PC-3 (cell line): ENCODE measurements around the gene OTUD1. TPM values are rescaled to one million over a fixed set of nuclear protein-coding genes. Genes with fewer than 3 reads are reported as not detected.

Experiments used
- ATAC-seq: fragments of 200-7000 bp; cut with Tn5 transposase; 2 replicates; pipeline ENCODE4 v1.9.1; 2020; ENCODE audit warnings: mild to moderate bottlenecking, moderate library complexity
- BruUV-seq: library from RNA; stranded (reverse); fragments of 400-500 nt; replicated peaks from 2 replicates; lab custom pipeline; 2021; lab: Mats Ljungman, UMichigan
- CTCF ChIA-PET: fragments of 300-600 bp; sonication (Branson Sonifier 250); formaldehyde crosslinking; loops from one replicate; lab custom pipeline; 2022; ENCODE audit warnings: antibody characterized with exemption; lab: Charles Lee
- POLR2A ChIA-PET: fragments of 300-600 bp; sonication (Branson Sonifier 250); formaldehyde crosslinking; loops from one replicate; lab custom pipeline; 2022; ENCODE audit warnings: antibody characterized with exemption; ENCODE audit not compliant: unreplicated experiment; lab: Charles Lee
- DNase-seq: peaks from one replicate; pipeline ENCODE4 v3.0.0-alpha.2; 2015
- H2AFZ ChIP-seq: fragments of 300-600 bp; sonication (generic); 2 replicates; pipeline ENCODE4 v1.6.0; 2016; ENCODE audit warnings: antibody characterized with exemption, low read length
- H3F3A ChIP-seq: fragments of 300-600 bp; sonication (generic); one replicate; pipeline ENCODE4 v1.6.0; 2017; ENCODE audit warnings: antibody characterized with exemption, low read length, control low read depth, mild to moderate bottlenecking; ENCODE audit not compliant: unreplicated experiment
- H3K27ac ChIP-seq: fragments of 300-600 bp; sonication (generic); 2 replicates; pipeline ENCODE4 v1.5.1; 2016; ENCODE audit warnings: mild to moderate bottlenecking, low read length
- H3K27me3 ChIP-seq: fragments of 300-600 bp; sonication (generic); 2 replicates; pipeline ENCODE4 v1.6.1; 2016; ENCODE audit warnings: low read length, mixed read lengths
- H3K36me3 ChIP-seq: fragments of 300-600 bp; sonication (generic); 2 replicates; pipeline ENCODE4 v1.6.1; 2016; ENCODE audit warnings: low read depth, mixed run types, low read length, mixed read lengths
- H3K4me1 ChIP-seq: fragments of 300-600 bp; sonication (generic); 2 replicates; pipeline ENCODE4 v1.5.1; 2016; ENCODE audit warnings: low read length; ENCODE audit not compliant: insufficient read depth
- H3K4me2 ChIP-seq: fragments of 300-600 bp; sonication (generic); 2 replicates; pipeline ENCODE4 v1.6.0; 2016; ENCODE audit warnings: low read length
- H3K4me3 ChIP-seq: fragments of 300-600 bp; sonication (generic); 2 replicates; pipeline ENCODE4 v1.5.1; 2016; ENCODE audit warnings: mild to moderate bottlenecking, low read length, mixed read lengths
- H3K79me2 ChIP-seq: fragments of 300-600 bp; sonication (generic); 2 replicates; pipeline ENCODE4 v1.6.1; 2017; ENCODE audit warnings: low read length, mixed read lengths
- H3K9ac ChIP-seq: fragments of 300-600 bp; sonication (generic); 2 replicates; pipeline ENCODE4 v1.6.0; 2016; ENCODE audit warnings: mild to moderate bottlenecking, low read length
- H3K9me2 ChIP-seq: fragments of 300-600 bp; sonication (generic); replicated peaks from 2 replicates; pipeline ENCODE4 v1.6.1; 2016; ENCODE audit warnings: mixed run types, low read length, mixed read lengths
- H3K9me3 ChIP-seq: fragments of 300-600 bp; sonication (generic); 2 replicates; pipeline ENCODE4 v1.6.1; 2016; ENCODE audit warnings: low read length, mixed read lengths
- H4K20me1 ChIP-seq: fragments of 300-600 bp; sonication (generic); 2 replicates; pipeline ENCODE4 v1.6.1; 2016; ENCODE audit warnings: low read length, mixed read lengths
- EZH2 ChIP-seq: fragments of 300-600 bp; sonication (generic); IDR thresholded peaks from one replicate; pipeline ENCODE4 v1.6.1; 2017; ENCODE audit warnings: antibody characterized with exemption, mild to moderate bottlenecking, low read length; ENCODE audit not compliant: unreplicated experiment
- EZH2phosphoT487 ChIP-seq: fragments of 300-600 bp; sonication (generic); IDR thresholded peaks from 2 replicates; pipeline ENCODE4 v1.6.1; 2018; ENCODE audit warnings: mild to moderate bottlenecking, antibody characterized with exemption, low read length, borderline replicate concordance
- intact Hi-C: fragments of 100-400 bp; cut with micrococcal nuclease; formaldehyde crosslinking; loops from 2 replicates; pipeline ENCODE4 v1.9.0; 2023
- total RNA-seq: library from RNA; depleted of rRNA; stranded (reverse); fragments of >200 nt; gene quantifications from 2 replicates; pipeline ENCODE4 v1.2.3, GENCODE V29; 2014
- TF ChIP-seq, protein P1 (sequence below): fragments of 300-600 bp; sonication (generic); conservative IDR thresholded peaks from 2 replicates; pipeline ENCODE4 v1.5.1; 2017; ENCODE audit warnings: antibody characterized with exemption, low read depth, mild to moderate bottlenecking, low read length

OTUD1 gene
- total RNA-seq, 1 experiment from 2014 or later: 6.0 TPM

DNA sequence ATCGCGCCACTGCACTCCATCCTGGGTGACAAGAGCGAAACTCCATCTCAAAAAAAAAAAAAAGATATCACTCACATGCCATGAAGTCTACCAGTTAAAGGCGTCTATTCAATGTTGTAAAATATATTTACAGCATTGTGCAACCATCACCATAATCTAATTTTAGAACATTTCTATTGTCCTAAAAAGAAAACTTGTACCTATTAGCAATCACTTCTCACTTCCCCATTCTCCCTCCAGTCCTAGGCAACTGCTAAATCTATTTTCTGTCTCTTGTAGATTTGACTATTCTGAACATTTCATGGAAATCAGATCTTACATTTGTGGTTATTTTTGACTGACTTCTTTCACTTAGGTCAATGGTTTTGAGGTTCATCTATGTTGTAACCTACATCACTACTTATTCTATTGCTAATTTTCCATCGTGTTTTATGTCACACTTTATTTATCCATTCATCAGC, 25.2 kb upstream of the OTUD1 start:
- CTCF ChIA-PET: no interaction called here
- H3K4me2 ChIP-seq: no peak overlapping the region
- H2AFZ ChIP-seq: no peak overlapping the region
- no peak overlapping the region for H3K27ac ChIP-seq
- H3K9ac ChIP-seq: no peak overlapping the region
- peaks cover 15% of the 10 kb centered on the region for H3K4me1 ChIP-seq
- no peaks in the 10 kb centered on the region for H3K9me2 ChIP-seq
- H3K79me2 ChIP-seq: no peaks in the 10 kb centered on the region
- no peaks in the 10 kb centered on the region for H3K9me3 ChIP-seq
- ATAC-seq: no peak
- intact Hi-C loops: no loop called here
- no peaks in the 10 kb centered on the region for H3K27me3 ChIP-seq
- H3F3A ChIP-seq: no peaks in the 10 kb centered on the region
- no peaks in the 10 kb centered on the region for H3K36me3 ChIP-seq
- no TSS peak for BruUV-seq
- no peak for DNase-seq
- TF ChIP-seq EZH2 (no peak), EZH2phosphoT487 (no peak)
- TF ChIP-seq, protein P1, sequence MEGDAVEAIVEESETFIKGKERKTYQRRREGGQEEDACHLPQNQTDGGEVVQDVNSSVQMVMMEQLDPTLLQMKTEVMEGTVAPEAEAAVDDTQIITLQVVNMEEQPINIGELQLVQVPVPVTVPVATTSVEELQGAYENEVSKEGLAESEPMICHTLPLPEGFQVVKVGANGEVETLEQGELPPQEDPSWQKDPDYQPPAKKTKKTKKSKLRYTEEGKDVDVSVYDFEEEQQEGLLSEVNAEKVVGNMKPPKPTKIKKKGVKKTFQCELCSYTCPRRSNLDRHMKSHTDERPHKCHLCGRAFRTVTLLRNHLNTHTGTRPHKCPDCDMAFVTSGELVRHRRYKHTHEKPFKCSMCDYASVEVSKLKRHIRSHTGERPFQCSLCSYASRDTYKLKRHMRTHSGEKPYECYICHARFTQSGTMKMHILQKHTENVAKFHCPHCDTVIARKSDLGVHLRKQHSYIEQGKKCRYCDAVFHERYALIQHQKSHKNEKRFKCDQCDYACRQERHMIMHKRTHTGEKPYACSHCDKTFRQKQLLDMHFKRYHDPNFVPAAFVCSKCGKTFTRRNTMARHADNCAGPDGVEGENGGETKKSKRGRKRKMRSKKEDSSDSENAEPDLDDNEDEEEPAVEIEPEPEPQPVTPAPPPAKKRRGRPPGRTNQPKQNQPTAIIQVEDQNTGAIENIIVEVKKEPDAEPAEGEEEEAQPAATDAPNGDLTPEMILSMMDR: no peak
- POLR2A ChIA-PET: no interaction called here
- H4K20me1 ChIP-seq: no peaks in the 10 kb centered on the region
- H3K4me3 ChIP-seq: no peak overlapping the region

- ChIA-PET CTCF (no interaction called here), POLR2A (no interaction called here)
- H3F3A ChIP-seq: no peaks in the 10 kb centered on the region
- no peak overlapping the region for H2AFZ ChIP-seq
- no peaks in the 10 kb centered on the region for H3K9me3 ChIP-seq
- no peak for DNase-seq
- H3K79me2 ChIP-seq: no peaks in the 10 kb centered on the region
- no peak overlapping the region for H3K4me3 ChIP-seq
- H3K4me1 ChIP-seq: peaks cover 15% of the 10 kb centered on the region
- TF ChIP-seq EZH2 (no peak), EZH2phosphoT487 (no peak)
- TF ChIP-seq, protein P1: no peak
- no TSS peak for BruUV-seq
- H3K4me2 ChIP-seq: no peak overlapping the region
- no peaks in the 10 kb centered on the region for H3K36me3 ChIP-seq
- no peak for ATAC-seq
- H3K27me3 ChIP-seq: no peaks in the 10 kb centered on the region
- no peaks in the 10 kb centered on the region for H4K20me1 ChIP-seq
- H3K9me2 ChIP-seq: no peaks in the 10 kb centered on the region
- no peak overlapping the region for H3K27ac ChIP-seq
- intact Hi-C loops: no loop called here
- H3K9ac ChIP-seq: no peak overlapping the region
These were observed 24.2 kb upstream of the OTUD1 start for GRCh38 chr10:23414658-23415057.

DNA sequence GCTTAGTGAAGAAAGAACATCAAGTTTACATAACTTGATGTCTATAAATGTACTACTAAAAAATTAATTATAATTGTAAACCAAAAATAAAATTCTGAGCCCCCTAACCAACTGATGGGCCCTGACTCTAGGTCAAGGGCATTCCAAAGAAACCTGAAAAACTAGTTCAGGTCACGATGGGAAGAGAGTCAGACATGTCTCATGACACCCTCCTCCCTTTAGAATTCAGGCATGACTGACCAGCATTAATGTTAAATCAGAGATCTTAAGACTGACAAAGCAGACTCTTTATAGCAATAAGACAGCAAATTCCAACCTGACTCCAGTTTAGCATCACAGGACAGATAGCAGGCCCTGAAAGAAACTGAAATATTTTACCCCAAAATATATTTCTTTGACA, 21.6 kb upstream of the OTUD1 start:
- no peak; the same call in 1 of the 2 replicates for ATAC-seq
- H3K4me2 ChIP-seq: no peak overlapping the region

More for the DNA sequence above, 21.6 kb upstream of the OTUD1 start:
- Histone ChIP-seq H3K4me3 (no peak overlapping the region), H3K9me3 (no peaks in the 10 kb centered on the region), H3K27me3 (no peaks in the 10 kb centered on the region), H3K79me2 (no peaks in the 10 kb centered on the region), H3K4me1 (peaks cover 15% of the 10 kb centered on the region), H3K9ac (no peak overlapping the region), H3K9me2 (no peaks in the 10 kb centered on the region), H2AFZ (no peak overlapping the region), H3K27ac (no peak overlapping the region), H3F3A (no peaks in the 10 kb centered on the region), H4K20me1 (no peaks in the 10 kb centered on the region), H3K36me3 (no peaks in the 10 kb centered on the region)
- CTCF ChIA-PET: no interaction called here
- TF ChIP-seq, protein P1: no peak
- TF ChIP-seq EZH2phosphoT487: no peak
- no peak for TF ChIP-seq EZH2
- intact Hi-C loops: no loop called here
- POLR2A ChIA-PET: no interaction called here
- peak; percentile 55 for DNase-seq
- no TSS peak for BruUV-seq
